ENCODE results near the gene PHACTR3.

The PHACTR3 gene

DNA sequence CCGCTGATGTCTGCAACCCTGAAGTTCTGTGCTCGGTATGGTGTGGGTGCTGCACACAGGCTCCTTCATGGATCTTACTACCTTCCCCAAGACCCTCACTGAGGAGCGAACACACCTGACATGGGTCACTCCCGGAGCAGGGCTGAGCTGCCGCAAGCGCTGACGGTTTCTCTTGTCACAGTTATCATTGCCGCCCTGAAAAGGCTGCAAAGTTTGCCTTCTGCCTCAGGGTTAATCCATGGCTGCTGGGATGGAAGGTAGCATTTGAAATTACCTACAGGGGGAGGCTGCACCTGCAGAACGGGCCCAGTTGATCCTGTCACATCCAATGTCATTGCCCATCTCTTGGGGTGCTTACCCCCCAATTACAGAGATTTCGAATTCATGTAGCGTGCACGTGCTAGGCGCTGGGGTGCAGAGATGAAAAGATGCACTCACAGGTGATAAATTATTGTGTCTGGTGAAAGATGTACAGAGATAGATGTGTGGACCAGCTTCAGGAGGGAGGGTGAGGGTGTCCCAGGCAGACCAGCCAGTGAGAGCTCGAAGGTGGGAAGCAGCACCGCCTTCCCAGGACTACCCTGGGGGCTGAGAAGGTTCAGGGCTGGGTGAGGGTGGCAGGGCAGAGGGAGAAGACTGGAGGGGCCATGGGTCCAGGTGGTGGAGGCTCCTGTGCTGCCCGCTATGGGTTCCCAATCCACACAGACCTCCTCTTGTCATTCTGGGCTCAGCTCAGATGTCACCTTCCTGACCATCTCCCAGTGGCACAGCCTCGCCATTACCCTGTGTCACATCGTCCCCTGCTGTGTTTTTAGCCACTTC, 209.0 kb downstream of the PHACTR3 start:
- H3K27me3 ChIP-seq (ENCODE audit: insufficient read depth, low read length) = no peaks in the 10 kb centered on the region; the same call in 1 of the 2 replicates
- no peak overlapping the region for H3K9ac ChIP-seq (ENCODE audit: low read length)
- no peaks in the 10 kb centered on the region for H3K9me2 ChIP-seq (ENCODE audit: low read depth, low read length)
- no peak overlapping the region for H3K4me2 ChIP-seq (ENCODE audit: low read length)
- H3K79me2 ChIP-seq (ENCODE audit: insufficient read depth, low read length) = no peaks in the 10 kb centered on the region
- H3K27ac ChIP-seq (ENCODE audit: low read depth, low read length, poor library complexity, severe bottlenecking) = no peak overlapping the region
- H3K4me3 ChIP-seq (ENCODE audit: low read depth, low read length, poor library complexity, severe bottlenecking) = no peak overlapping the region
- H2AFZ ChIP-seq (ENCODE audit: low read length) = no peak overlapping the region
- no peaks in the 10 kb centered on the region for H3K9me3 ChIP-seq (ENCODE audit: low read length)
- no peaks in the 10 kb centered on the region for H3K36me3 ChIP-seq (ENCODE audit: insufficient read depth, low read length)
- no peak for TF ChIP-seq EZH2 (IDR thresholded peaks at IDR 0.05; ENCODE audit: borderline replicate concordance, low read length)
- TF ChIP-seq, protein P1, sequence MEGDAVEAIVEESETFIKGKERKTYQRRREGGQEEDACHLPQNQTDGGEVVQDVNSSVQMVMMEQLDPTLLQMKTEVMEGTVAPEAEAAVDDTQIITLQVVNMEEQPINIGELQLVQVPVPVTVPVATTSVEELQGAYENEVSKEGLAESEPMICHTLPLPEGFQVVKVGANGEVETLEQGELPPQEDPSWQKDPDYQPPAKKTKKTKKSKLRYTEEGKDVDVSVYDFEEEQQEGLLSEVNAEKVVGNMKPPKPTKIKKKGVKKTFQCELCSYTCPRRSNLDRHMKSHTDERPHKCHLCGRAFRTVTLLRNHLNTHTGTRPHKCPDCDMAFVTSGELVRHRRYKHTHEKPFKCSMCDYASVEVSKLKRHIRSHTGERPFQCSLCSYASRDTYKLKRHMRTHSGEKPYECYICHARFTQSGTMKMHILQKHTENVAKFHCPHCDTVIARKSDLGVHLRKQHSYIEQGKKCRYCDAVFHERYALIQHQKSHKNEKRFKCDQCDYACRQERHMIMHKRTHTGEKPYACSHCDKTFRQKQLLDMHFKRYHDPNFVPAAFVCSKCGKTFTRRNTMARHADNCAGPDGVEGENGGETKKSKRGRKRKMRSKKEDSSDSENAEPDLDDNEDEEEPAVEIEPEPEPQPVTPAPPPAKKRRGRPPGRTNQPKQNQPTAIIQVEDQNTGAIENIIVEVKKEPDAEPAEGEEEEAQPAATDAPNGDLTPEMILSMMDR (IDR thresholded peaks at IDR 0.05; ENCODE audit: low read length) = no peak
- no peaks in the 10 kb centered on the region for H3K4me1 ChIP-seq (ENCODE audit: insufficient read depth, low read length, severe bottlenecking)
- no peaks in the 10 kb centered on the region for H4K20me1 ChIP-seq (ENCODE audit: insufficient read depth, low read length)
- H3F3A ChIP-seq (ENCODE audit: insufficient read depth, low read length) = no peaks in the 10 kb centered on the region

DNA sequence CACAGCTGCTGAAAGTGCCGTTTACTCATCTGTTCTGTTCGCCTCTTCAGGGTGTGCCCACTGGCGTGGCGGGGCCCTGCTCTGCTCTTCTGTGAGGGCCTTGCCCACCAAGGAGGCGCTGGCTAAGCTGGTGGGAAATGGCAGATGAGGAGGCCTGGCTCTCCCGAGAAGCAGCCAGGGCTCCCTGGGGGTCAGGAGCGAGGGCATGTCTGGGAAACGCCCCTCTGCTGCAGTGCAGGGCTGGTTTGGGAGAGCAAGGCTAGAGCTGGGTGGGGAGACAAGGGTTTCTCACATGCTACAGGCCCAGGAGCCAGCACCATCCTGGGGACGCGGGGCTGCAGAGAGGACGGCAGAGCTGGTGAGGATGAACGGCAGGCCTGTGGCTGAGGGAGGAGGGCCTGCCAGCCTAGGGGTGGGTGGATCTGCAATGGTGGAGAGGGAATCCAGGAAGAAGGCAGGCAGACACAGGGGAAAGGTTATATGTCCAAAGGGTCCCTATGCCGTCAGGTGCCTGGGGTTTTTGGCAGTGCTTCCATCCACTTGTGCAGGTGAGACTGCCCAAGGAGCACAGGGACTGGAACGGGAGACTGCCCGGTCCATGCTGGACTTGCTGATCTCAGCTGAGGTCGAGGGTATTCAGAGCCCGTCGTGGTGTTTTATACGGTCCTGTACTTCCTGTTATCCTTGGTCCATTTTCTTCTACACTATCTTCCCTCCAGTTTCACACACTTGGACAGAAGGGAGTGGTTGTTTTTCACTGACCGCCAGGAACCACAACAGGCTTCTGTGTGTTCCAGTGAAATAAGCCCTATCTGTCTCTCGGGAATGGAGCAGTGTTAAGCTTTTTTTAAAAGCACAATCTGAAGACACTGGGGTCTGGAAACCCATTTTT, 209.9 kb downstream of the PHACTR3 start:
- Histone ChIP-seq H3K4me2 (ENCODE audit: low read length) (no peak overlapping the region), H3K27ac (ENCODE audit: low read depth, low read length, poor library complexity, severe bottlenecking) (no peak overlapping the region), H3K4me1 (ENCODE audit: insufficient read depth, low read length, severe bottlenecking) (no peaks in the 10 kb centered on the region), H2AFZ (ENCODE audit: low read length) (no peak overlapping the region), H3F3A (ENCODE audit: insufficient read depth, low read length) (no peaks in the 10 kb centered on the region), H3K9me2 (ENCODE audit: low read depth, low read length) (no peaks in the 10 kb centered on the region), H3K9me3 (ENCODE audit: low read length) (no peaks in the 10 kb centered on the region), H4K20me1 (ENCODE audit: insufficient read depth, low read length) (no peaks in the 10 kb centered on the region), H3K36me3 (ENCODE audit: insufficient read depth, low read length) (no peaks in the 10 kb centered on the region), H3K79me2 (ENCODE audit: insufficient read depth, low read length) (no peaks in the 10 kb centered on the region), H3K9ac (ENCODE audit: low read length) (no peak overlapping the region), H3K27me3 (ENCODE audit: insufficient read depth, low read length) (no peaks in the 10 kb centered on the region; the same call in 1 of the 2 replicates), H3K4me3 (ENCODE audit: low read depth, low read length, poor library complexity, severe bottlenecking) (no peak overlapping the region)
- TF ChIP-seq, protein P1 (IDR thresholded peaks at IDR 0.05; ENCODE audit: low read length) = no peak
- TF ChIP-seq EZH2 (IDR thresholded peaks at IDR 0.05; ENCODE audit: borderline replicate concordance, low read length) = no peak

DNA sequence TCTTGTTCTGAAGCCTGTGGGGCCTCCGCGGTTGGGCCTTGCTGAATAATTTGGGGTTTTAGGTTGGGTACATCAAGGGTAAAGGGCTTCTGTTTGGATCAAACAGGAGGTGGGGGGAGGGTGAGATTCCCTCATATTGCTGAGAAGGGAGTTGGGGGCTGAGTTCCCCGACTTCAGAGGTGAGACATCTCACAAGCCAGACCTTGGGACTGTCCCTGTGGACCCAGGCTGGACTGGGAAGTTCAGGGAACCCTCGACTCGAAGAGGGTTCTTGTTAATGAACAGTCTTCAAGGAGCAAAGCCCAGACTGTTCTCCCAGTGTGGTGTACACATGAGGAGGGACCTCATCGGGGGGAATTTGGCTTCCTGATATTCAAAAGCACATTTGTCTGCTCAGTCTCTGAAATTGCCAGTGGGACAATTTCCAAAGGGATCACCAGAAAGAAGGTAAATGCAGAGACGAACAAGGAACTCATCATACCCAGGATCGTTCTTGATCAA, 210.6 kb downstream of the PHACTR3 start:
- Histone ChIP-seq H3K27me3 (ENCODE audit: insufficient read depth, low read length) (no peaks in the 10 kb centered on the region; the same call in 1 of the 2 replicates), H3K9ac (ENCODE audit: low read length) (no peak overlapping the region)
- TF ChIP-seq, protein P1 (IDR thresholded peaks at IDR 0.05; ENCODE audit: low read length) = no peak
- TF ChIP-seq EZH2 (IDR thresholded peaks at IDR 0.05; ENCODE audit: borderline replicate concordance, low read length) = no peak

More for the DNA sequence above, 210.6 kb downstream of the PHACTR3 start:
- no peak overlapping the region for H3K27ac ChIP-seq (ENCODE audit: low read depth, low read length, poor library complexity, severe bottlenecking)
- no peaks in the 10 kb centered on the region for H3K9me2 ChIP-seq (ENCODE audit: low read depth, low read length)
- no peaks in the 10 kb centered on the region for H3K36me3 ChIP-seq (ENCODE audit: insufficient read depth, low read length)
- no peaks in the 10 kb centered on the region for H3F3A ChIP-seq (ENCODE audit: insufficient read depth, low read length)
- H3K4me2 ChIP-seq (ENCODE audit: low read length) = no peak overlapping the region
- no peak overlapping the region for H2AFZ ChIP-seq (ENCODE audit: low read length)
- H4K20me1 ChIP-seq (ENCODE audit: insufficient read depth, low read length) = no peaks in the 10 kb centered on the region
- H3K4me3 ChIP-seq (ENCODE audit: low read depth, low read length, poor library complexity, severe bottlenecking) = no peak overlapping the region
- H3K79me2 ChIP-seq (ENCODE audit: insufficient read depth, low read length) = no peaks in the 10 kb centered on the region
- H3K4me1 ChIP-seq (ENCODE audit: insufficient read depth, low read length, severe bottlenecking) = no peaks in the 10 kb centered on the region
- H3K9me3 ChIP-seq (ENCODE audit: low read length) = no peaks in the 10 kb centered on the region

All from OCI-LY1 (cell line).